NCI-H146 (cell line): ENCODE results near the gene MED12L.
A peak's percentile ranks its signal among the peaks of the same experiment; 100 is the strongest.
"Not testable (repeated sequence)": the region's sequence is repeated elsewhere in the genome, so short reads cannot be mapped to it uniquely, and the experiment has no call there.

Experiments
- DNase-seq: peaks from one replicate; lab custom pipeline; 2025; lab: John Stamatoyannopoulos, UW

Gene MED12L

GRCh38 chr3:151236736-151237135, 151.3 kb downstream of the MED12L start:
- DNase-seq, result no peak

GRCh38 chr3:151242006-151242405, 156.5 kb downstream of the MED12L start:
- not testable (repeated sequence) for DNase-seq

DNA sequence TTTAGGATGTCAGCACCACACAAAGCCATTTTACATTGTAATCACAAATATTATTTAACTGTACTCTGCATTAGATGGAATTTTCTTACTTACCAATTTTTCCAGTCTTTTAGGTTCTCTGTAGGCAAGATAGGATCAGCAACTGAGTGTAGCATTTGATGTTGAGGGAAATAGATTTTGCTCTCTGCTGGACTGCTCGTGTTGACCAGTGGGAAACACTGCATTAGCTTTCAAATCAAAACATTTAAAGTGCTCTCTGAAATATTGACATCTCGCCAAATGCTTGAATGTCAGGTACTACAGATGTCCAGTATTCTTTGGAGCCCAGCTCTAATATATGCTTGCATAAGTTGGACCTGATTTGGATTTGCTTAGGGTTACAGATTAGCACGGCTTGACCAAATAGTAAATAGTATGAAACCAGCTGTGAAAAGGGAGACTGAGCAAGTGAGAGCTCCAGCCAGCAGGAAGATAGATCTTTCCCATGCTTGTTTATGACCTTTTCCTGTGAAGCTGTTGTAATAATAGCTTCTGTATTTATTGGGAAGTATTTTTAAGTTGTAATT, 163.4 kb downstream of the MED12L start:
- DNase-seq, result no peak

DNA sequence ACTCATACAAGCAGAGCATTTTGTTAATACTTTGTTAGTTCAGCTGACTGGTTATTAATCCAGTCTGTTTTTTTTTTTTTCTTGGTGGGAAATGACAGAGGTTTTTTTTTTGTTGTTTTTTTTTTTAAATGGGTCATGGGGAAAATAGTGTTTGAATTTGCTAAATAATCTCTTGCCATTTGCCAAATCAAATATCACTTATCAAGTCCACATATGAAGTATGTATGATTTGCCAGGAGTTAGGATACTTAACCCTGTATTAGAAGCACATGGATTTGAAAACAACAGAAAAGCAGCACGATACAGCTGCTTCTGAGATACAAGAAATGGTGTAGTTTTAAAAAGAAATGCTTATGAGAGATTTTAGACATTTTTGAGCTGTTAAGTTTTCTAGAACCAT, 171.3 kb downstream of the MED12L start:
- no peak for DNase-seq

DNA sequence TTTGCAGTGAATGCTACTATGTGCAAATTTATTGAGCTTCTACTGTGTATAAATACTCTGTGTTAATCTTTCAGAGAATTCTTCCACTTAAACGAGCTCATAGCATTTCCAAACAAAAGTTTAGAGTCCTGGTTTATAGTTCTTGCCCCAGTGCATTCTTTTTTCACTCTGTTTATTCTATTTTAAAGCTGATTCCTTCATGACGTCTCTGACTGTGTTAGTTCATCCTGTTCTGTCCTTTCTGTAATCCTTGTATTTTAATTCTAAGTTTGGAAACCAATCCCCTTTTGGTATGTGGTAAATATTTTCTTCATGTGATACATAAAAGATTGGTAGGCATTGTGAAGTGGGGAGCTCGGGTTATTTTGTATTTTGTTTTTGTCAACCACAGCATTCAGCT, 174.2 kb downstream of the MED12L start:
- DNase-seq, result no peak

- DNase-seq, result no peak
Observed at GRCh38 chr3:151262871-151263525, 177.5 kb downstream of the MED12L start.

GRCh38 chr3:151264605-151265004, 179.1 kb downstream of the MED12L start:
- no peak for DNase-seq

- no peak for DNase-seq
Observed at GRCh38 chr3:151265166-151265565, 179.7 kb downstream of the MED12L start.

- peak; percentile 39 for DNase-seq
Observed at GRCh38 chr3:151265866-151266265, 180.4 kb downstream of the MED12L start.

DNA sequence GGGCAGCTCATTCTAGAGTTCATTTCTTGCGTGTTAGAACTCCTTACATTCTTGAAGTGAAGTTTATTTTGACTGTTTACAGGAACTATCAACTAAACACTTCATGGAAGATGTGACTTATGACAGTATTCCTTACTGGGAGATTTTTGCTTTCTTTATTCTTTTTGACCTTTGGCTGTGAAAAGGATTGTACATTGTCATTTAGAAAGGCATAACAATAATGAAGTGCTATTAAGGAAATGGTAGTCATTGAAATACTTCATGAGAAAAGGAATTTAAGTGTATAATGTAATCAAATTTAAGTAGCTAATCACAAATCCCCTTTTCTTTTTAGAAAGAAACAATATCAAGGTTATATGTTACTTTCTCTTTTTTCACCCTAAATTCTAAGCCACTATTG, 181.6 kb downstream of the MED12L start:
- DNase-seq, result no peak

DNA sequence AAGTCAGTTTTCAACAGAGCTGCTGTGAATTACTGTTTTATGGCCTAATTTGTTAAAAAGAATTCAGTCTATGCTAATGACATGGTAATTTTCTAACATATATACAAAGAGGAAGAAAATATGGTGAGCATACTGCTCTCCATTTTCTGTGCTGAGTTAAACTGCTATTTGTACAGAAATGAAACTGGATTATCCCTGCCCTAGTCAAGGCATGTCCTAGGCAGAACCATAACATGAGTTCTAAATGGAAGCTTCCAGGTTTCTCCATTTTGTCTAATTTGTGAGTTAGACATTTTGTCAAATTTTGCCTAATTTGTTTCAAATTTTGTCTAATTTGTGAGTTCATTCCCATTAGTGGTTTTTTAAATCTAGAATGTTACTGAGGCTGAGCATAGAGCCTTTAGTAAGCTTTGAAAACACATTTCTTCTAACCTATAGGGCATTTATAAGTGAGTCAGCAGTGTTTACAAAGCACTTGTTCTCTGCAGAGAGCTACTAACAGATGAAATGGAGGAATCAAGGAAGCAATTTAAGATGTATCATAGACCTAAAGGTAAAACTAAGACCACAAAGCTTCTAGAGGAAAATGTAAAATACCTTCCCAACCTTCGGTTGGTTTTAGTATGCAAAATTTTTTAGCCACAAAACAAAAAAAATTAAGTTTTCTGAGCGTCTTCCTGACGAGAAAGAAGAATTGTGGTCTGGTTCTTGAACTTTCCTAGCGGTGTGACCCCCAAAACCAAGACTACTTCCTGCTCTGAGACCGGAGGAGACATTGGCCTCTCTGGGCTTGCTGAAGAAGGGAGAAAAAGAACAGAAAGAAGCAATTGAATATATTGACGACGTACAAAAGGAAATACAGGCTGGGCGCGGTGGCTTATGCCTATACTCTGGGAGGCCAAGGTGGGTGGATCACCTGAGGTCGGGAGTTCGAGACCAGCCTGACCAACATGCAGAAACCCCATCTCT, 183.1 kb downstream of the MED12L start:
- DNase-seq, result no peak

- no peak for DNase-seq
Observed at GRCh38 chr3:151269631-151270030, 184.2 kb downstream of the MED12L start.

DNA sequence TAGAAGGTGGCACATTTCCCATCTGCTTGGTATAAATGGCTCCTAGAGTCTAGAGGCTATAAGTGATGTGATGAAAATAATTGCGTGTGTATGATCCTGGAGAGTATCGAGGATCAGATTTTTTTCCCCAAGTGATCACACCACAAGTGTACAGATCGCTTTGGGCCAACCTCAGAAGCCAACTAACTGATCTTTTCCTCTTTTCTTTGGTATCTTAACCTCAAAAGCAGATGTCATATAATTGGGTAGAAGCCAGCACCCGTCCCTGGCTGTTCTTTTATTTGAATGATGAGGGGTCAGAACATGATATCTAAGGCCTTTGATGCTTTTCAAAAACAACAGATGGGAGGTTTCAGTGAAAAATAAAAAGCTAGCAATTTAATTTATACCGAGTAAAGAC, 189.6 kb downstream of the MED12L start:
- peak; percentile 65 for DNase-seq

- DNase-seq, result peak; percentile 65
Observed at GRCh38 chr3:151276038-151276686, 190.7 kb downstream of the MED12L start.

GRCh38 chr3:151276687-151277042, 191.2 kb downstream of the MED12L start:
- no peak for DNase-seq

DNA sequence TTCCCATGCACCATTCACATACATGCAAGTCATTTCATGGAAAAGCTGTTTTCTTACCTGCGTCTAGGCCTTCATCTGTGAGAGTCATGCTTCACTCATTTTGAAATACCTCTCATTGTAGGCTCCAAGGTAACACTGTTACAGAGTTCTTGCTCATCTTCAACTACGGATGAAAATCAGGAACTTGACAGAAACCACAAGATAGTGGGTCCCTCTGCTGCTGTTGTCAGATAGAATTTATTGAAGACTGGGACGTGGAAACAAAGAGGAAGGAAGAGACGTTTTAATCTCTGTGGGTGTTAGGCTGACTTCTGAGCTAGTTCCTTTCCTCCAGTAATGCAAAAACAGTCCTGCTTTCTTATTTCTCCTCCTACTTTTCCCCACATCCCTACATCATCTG, 192.8 kb downstream of the MED12L start, which contains the start of gene P2RY14:
Gene P2RY14, minus strand, starts transcription at position 313 of the 400 bp plus-strand sequence. CDS start 64,226 bp downstream, outside the sequence.
- no peak for DNase-seq

DNA sequence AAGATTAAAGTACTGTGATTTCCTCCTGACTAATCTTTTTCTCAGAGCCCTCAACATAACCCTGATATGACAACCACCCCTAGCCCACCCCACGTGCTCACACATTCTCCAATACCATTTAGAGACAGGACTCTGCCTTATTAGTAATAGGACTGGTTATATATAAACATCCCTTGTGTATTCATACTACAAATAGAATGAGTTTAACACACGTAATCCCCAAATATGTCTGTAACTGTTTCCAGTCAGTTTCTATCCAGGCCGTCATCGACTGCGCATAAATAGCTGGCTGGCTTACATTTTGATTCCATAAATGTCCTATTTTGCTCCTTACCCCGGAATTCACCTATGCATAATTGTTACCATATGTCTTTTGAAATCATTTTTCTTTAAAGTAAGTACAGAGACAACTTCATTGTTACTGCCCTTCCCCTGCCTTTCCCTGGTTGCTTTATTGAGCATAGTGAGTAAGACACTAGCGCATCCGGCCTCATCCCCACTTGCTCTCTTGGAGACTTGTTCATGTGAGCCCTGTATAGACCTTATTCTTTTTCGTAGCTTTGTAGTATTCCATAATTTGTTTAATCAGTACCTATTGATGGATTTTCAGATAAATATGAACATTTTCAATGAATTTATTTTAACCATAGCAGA, 196.3 kb downstream of the MED12L start:
- DNase-seq, result no peak

GRCh38 chr3:151282921-151283320, 197.5 kb downstream of the MED12L start:
- DNase-seq, result peak; percentile 61

- no peak for DNase-seq
Observed at GRCh38 chr3:151283387-151283786, 197.9 kb downstream of the MED12L start.

- no peak for DNase-seq
Observed at GRCh38 chr3:151283907-151284461, 198.5 kb downstream of the MED12L start.

DNA sequence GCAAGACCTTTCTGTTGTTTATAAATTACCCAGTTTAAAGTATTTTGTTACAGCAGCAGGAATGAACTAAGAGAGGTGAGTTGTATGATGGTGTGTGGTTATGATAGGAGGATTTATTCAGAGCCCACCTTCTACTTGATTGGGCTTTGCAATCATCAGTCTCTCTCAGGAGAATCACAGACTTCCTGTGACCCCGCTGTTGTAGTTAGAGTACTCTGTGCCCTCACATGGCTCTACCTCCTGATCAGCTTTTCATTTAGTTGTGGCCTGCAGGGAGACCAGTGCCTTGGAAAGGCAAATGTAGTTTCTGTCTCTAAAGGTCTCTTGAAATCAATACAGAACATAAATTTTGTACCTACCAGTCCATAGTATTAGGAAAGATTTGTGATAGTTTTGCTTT, 200.5 kb downstream of the MED12L start:
- no peak for DNase-seq
